ENCODE measurements around the gene LAMA3.

LAMA3 gene

GRCh38 chr18:23853448-23854195, 164.4 kb downstream of the LAMA3 start:
- DNase-seq (ENCODE audit: low spot score): no peak

- DNase-seq (ENCODE audit: low spot score): no peak
These were observed 166.5 kb downstream of the LAMA3 start for GRCh38 chr18:23855721-23856120.

GRCh38 chr18:23856466-23857163, 167.4 kb downstream of the LAMA3 start:
- DNase-seq (ENCODE audit: low spot score): no peak

- DNase-seq (ENCODE audit: low spot score): no peak
These were observed 167.9 kb downstream of the LAMA3 start for GRCh38 chr18:23857164-23857552.

- no peak for DNase-seq (ENCODE audit: low spot score)
These were observed 168.5 kb downstream of the LAMA3 start for GRCh38 chr18:23857756-23858155.

- no peak for DNase-seq (ENCODE audit: low spot score)
These were observed 170.4 kb downstream of the LAMA3 start for GRCh38 chr18:23859466-23860336.

GRCh38 chr18:23861326-23861725, 172.1 kb downstream of the LAMA3 start:
- no peak for DNase-seq (ENCODE audit: low spot score)

GRCh38 chr18:23861805-23862470, 172.7 kb downstream of the LAMA3 start:
- DNase-seq (ENCODE audit: low spot score): no peak

GRCh38 chr18:23864624-23865023, 175.4 kb downstream of the LAMA3 start:
- DNase-seq (ENCODE audit: low spot score): peak; percentile 64

- DNase-seq (ENCODE audit: low spot score): no peak
These were observed 177.8 kb downstream of the LAMA3 start for GRCh38 chr18:23867006-23867405.

GRCh38 chr18:23868136-23868785, 179.0 kb downstream of the LAMA3 start:
- DNase-seq (ENCODE audit: low spot score): no peak

- DNase-seq (ENCODE audit: low spot score): no peak
These were observed 181.6 kb downstream of the LAMA3 start for GRCh38 chr18:23870676-23871380.

GRCh38 chr18:23871410-23871809, 182.2 kb downstream of the LAMA3 start:
- DNase-seq (ENCODE audit: low spot score): peak; percentile 78

- DNase-seq (ENCODE audit: low spot score): peak; percentile 72
These were observed 183.7 kb downstream of the LAMA3 start for GRCh38 chr18:23872701-23873550.

GRCh38 chr18:23875966-23876895, 187.0 kb downstream of the LAMA3 start:
- DNase-seq (ENCODE audit: low spot score): no peak

GRCh38 chr18:23876921-23877320, 187.7 kb downstream of the LAMA3 start:
- DNase-seq (ENCODE audit: low spot score): no peak

GRCh38 chr18:23877371-23877770, 188.1 kb downstream of the LAMA3 start:
- DNase-seq (ENCODE audit: low spot score): no peak

GRCh38 chr18:23878336-23878900, 189.2 kb downstream of the LAMA3 start:
- no peak for DNase-seq (ENCODE audit: low spot score)

All from CD4-positive, alpha-beta T cell treated with Interleukin-2 at 100 ng/mL for 4 hours (primary cell).